Body of pancreas (tissue), 4 donors: ENCODE measurements around the gene CATSPER1.

Experiments
- POLR2A ChIP-seq, 3 donors: fragments of 450-650 bp; IDR thresholded peaks; one replicate each; pipeline ENCODE4 v1.6.1; 2016; ENCODE audit warnings: antibody characterized with exemption in 3 of 3, mild to moderate bottlenecking in 2 of 3
- TF ChIP-seq, protein P1 (sequence below), 7 experiments: fragments of 450-650 bp in 4 of 7; fragments of 200-600 bp in 3 of 7; sonication (generic) in 3 of 7; IDR thresholded peaks; one replicate each; pipeline ENCODE4 v1.5.1; 2016 to 2019; ENCODE audit warnings: antibody characterized with exemption in 7 of 7

DNA sequence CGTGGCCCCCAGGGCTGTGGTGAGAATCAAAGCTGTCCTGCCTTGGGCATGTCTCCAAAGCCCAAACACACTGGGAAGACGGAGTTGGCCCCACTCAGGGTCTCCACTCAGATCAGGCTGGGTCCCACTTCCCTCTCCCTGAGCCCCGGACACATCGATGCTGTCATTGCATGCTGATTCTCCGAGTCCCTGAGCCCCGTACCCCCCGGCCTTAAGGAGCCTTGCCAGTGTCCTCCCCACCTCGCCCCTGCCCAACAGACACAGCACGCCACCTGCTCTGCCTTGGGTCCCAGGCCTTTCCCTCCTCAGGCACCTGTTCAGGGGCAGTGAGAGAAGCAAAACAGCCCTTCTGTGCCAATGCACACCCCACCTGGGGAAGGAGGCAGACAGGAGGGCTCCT lies 38.9 kb downstream of the CATSPER1 start:
- no peak for TF ChIP-seq POLR2A (IDR thresholded peaks at IDR 0.05)
- TF ChIP-seq, protein P1, sequence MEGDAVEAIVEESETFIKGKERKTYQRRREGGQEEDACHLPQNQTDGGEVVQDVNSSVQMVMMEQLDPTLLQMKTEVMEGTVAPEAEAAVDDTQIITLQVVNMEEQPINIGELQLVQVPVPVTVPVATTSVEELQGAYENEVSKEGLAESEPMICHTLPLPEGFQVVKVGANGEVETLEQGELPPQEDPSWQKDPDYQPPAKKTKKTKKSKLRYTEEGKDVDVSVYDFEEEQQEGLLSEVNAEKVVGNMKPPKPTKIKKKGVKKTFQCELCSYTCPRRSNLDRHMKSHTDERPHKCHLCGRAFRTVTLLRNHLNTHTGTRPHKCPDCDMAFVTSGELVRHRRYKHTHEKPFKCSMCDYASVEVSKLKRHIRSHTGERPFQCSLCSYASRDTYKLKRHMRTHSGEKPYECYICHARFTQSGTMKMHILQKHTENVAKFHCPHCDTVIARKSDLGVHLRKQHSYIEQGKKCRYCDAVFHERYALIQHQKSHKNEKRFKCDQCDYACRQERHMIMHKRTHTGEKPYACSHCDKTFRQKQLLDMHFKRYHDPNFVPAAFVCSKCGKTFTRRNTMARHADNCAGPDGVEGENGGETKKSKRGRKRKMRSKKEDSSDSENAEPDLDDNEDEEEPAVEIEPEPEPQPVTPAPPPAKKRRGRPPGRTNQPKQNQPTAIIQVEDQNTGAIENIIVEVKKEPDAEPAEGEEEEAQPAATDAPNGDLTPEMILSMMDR (IDR thresholded peaks at IDR 0.05): no peak
